NB4 (cell line): ENCODE results near the gene PRAME.
"Not testable (repeated sequence)": the region's sequence is repeated elsewhere in the genome, so short reads cannot be mapped to it uniquely, and the experiment has no call there.

Experiments used
- CTCF ChIP-seq: IDR thresholded peaks from one replicate; pipeline ENCODE4 v1.5.1; 2012; ENCODE audit warnings: low read depth, low read length
- MAX ChIP-seq: IDR thresholded peaks from 2 replicates; pipeline ENCODE4 v1.6.1; 2011; ENCODE audit warnings: low read depth, low read length
- MYC ChIP-seq: IDR thresholded peaks from 2 replicates; pipeline ENCODE4 v1.6.1; 2011; ENCODE audit warnings: low read depth, low read length
- POLR2A ChIP-seq: IDR thresholded peaks from 2 replicates; pipeline ENCODE4 v1.6.1; 2011; ENCODE audit warnings: mild to moderate bottlenecking; ENCODE audit not compliant: insufficient read length; ENCODE audit errors: extremely low read depth

- TF ChIP-seq CTCF, MAX, POLR2A, MYC: not testable (repeated sequence)
These were observed 49.0 kb upstream of the PRAME start for GRCh38 chr22:22608022-22608421.
